Measurements from ENCODE around the gene EXOSC3. TPM values are rescaled to one million over a fixed set of nuclear protein-coding genes. Genes with fewer than 3 reads are reported as not detected.
A peak's percentile ranks its signal among the peaks of the same experiment; 100 is the strongest.

Gene EXOSC3
- total and polyA plus RNA-seq, 2 of the 13 experiments (the other 11 are each of a cell fraction or from before 2014, with no cell fraction given): 17.5 to 68.7 TPM

DNA sequence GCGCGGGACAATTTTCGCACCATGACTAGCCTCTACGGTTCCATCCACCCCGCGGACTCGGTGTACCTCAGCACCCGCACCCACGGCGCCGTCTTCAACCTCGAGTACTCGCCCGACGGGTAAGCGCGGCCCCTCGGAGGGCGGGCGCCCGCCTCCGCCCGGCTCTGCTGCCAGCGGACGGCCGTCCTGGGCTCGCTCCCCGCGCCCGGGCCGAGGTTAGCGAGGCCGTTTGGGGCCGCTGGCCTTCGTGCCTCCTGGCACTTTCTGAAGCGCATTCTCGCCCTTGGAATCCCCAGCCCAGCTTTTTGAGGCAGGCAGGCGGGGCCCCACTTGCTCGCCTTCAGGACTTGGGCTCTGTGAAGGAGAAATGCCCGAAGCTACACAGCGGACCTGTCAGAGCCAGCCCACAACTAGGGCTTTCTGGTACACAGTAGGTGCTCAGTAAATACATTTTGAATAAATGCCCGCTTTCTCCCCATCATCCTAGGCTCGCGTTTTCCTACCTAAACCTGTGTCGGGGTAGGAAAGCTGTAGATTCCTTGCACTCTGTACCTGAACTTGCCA, 16.5 kb upstream of the EXOSC3 start (continued):
- peak; percentile 62; the same call in 1 of the 2 replicates for TF ChIP-seq ZNF703 (CRISPR knock-in tag; IDR thresholded peaks at IDR 0.05; ENCODE audit: borderline replicate concordance)
- TF ChIP-seq, protein P1, sequence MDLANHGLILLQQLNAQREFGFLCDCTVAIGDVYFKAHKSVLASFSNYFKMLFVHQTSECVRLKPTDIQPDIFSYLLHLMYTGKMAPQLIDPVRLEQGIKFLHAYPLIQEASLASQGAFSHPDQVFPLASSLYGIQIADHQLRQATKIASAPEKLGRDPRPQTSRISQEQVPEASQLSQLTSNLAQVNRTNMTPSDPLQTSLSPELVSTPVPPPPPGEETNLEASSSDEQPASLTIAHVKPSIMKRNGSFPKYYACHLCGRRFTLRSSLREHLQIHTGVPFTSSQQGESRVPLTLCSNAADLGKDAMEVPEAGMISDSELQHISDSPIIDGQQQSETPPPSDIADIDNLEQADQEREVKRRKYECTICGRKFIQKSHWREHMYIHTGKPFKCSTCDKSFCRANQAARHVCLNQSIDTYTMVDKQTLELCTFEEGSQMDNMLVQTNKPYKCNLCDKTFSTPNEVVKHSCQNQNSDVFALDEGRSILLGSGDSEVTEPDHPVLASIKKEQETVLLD (CRISPR knock-in tag; IDR thresholded peaks at IDR 0.05; ENCODE audit: low read depth): 0 out of 2 replicates have a peak, but pooled peaks have one; percentile 16
- TF ChIP-seq, protein P2, sequence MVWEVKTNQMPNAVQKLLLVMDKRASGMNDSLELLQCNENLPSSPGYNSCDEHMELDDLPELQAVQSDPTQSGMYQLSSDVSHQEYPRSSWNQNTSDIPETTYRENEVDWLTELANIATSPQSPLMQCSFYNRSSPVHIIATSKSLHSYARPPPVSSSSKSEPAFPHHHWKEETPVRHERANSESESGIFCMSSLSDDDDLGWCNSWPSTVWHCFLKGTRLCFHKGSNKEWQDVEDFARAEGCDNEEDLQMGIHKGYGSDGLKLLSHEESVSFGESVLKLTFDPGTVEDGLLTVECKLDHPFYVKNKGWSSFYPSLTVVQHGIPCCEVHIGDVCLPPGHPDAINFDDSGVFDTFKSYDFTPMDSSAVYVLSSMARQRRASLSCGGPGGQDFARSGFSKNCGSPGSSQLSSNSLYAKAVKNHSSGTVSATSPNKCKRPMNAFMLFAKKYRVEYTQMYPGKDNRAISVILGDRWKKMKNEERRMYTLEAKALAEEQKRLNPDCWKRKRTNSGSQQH (CRISPR knock-in tag; IDR thresholded peaks at IDR 0.05; ENCODE audit: low read depth): peak; percentile 77; the same call in 1 of the 2 replicates
- TF ChIP-seq RBFOX2 (IDR thresholded peaks at IDR 0.05; ENCODE audit: low read depth, low read length): peak; percentile 46
- no peak for TF ChIP-seq WIZ (CRISPR knock-in tag; IDR thresholded peaks at IDR 0.05)
- peak; percentile 40; the same call in 1 of the 2 replicates for TF ChIP-seq ZNF138 (CRISPR knock-in tag; IDR thresholded peaks at IDR 0.05; ENCODE audit: low read depth)
- no peak for TF ChIP-seq TCF12 (IDR thresholded peaks at IDR 0.05)
- peak; percentile 11; the same call in 1 of the 2 replicates for TF ChIP-seq TCF12 (CRISPR knock-in tag; IDR thresholded peaks at IDR 0.05)
- TF ChIP-seq, protein P3, sequence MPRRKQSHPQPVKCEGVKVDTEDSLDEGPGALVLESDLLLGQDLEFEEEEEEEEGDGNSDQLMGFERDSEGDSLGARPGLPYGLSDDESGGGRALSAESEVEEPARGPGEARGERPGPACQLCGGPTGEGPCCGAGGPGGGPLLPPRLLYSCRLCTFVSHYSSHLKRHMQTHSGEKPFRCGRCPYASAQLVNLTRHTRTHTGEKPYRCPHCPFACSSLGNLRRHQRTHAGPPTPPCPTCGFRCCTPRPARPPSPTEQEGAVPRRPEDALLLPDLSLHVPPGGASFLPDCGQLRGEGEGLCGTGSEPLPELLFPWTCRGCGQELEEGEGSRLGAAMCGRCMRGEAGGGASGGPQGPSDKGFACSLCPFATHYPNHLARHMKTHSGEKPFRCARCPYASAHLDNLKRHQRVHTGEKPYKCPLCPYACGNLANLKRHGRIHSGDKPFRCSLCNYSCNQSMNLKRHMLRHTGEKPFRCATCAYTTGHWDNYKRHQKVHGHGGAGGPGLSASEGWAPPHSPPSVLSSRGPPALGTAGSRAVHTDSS (CRISPR knock-in tag; conservative IDR thresholded peaks at IDR 0.05): no peak
